NCI-H774 (cell line): ENCODE data around the gene MYH6.

Source experiments
- DNase-seq: peaks from one replicate; lab custom pipeline; 2025; lab: John Stamatoyannopoulos, UW

Gene MYH6

GRCh38 chr14:23355871-23356435 is 52.1 kb downstream of the MYH6 start:
- no peak for DNase-seq

GRCh38 chr14:23354990-23355389 is 53.1 kb downstream of the MYH6 start:
- DNase-seq: no peak

- no peak for DNase-seq
Observed at GRCh38 chr14:23353433-23353780, 54.7 kb downstream of the MYH6 start.

GRCh38 chr14:23352506-23353432 is 55.3 kb downstream of the MYH6 start, which contains the start of gene SLC22A17:
Gene SLC22A17 (minus strand): TSS chr14:23352887.
- DNase-seq: no peak

GRCh38 chr14:23351681-23352505 is 56.2 kb downstream of the MYH6 start:
- DNase-seq: no peak

- no peak for DNase-seq
Observed at GRCh38 chr14:23349156-23349845, 58.8 kb downstream of the MYH6 start.

- no peak for DNase-seq
Observed at GRCh38 chr14:23348297-23348655, 59.8 kb downstream of the MYH6 start.

- DNase-seq: no peak
Observed at GRCh38 chr14:23347406-23348296, 60.4 kb downstream of the MYH6 start.

GRCh38 chr14:23346693-23347405 is 61.2 kb downstream of the MYH6 start:
- no peak for DNase-seq

GRCh38 chr14:23345987-23346692 is 61.9 kb downstream of the MYH6 start:
- no peak for DNase-seq

GRCh38 chr14:23344481-23344880 is 63.6 kb downstream of the MYH6 start:
- no peak for DNase-seq

- no peak for DNase-seq
Observed at GRCh38 chr14:23339506-23340268, 68.4 kb downstream of the MYH6 start.

GRCh38 chr14:23335623-23336022 is 72.5 kb downstream of the MYH6 start:
- DNase-seq: no peak
